GM23338 (cell line): ENCODE measurements around the gene APPL2. TPM values are rescaled to one million over a fixed set of nuclear protein-coding genes. Genes with fewer than 3 reads are reported as not detected.

Experiments
- ATAC-seq: fragments of 200-7000 bp; cut with Tn5 transposase; 3 replicates; pipeline ENCODE4 v1.9.1; 2020
- DNase-seq: peaks from one replicate; pipeline ENCODE4 v3.0.0-alpha.2; 2015; ENCODE audit warnings: low spot score
- H2AFZ ChIP-seq: fragments of 200-600 bp; sonication (generic); 2 replicates; pipeline ENCODE4 v1.8.0; 2016; ENCODE audit warnings: antibody characterized with exemption, mild to moderate bottlenecking, moderate library complexity
- H3F3A ChIP-seq: fragments of 200-600 bp; sonication (generic); replicated peaks from 2 replicates; pipeline ENCODE4 v1.8.0; 2017; ENCODE audit warnings: antibody characterized with exemption, mixed run types, low read depth
- H3K27ac ChIP-seq: fragments of 200-600 bp; sonication (generic); 2 replicates; pipeline ENCODE4 v1.6.1; 2016; ENCODE audit warnings: low read depth
- H3K27me3 ChIP-seq: fragments of 200-600 bp; sonication (generic); 2 replicates; pipeline ENCODE4 v1.8.0; 2016; ENCODE audit warnings: mild to moderate bottlenecking, mixed run types, moderate library complexity; ENCODE audit not compliant: insufficient read depth
- H3K36me3 ChIP-seq: fragments of 200-600 bp; sonication (generic); 2 replicates; pipeline ENCODE4 v1.8.0; 2016; ENCODE audit warnings: mild to moderate bottlenecking; ENCODE audit not compliant: insufficient read depth
- H3K4me1 ChIP-seq: fragments of 200-600 bp; sonication (generic); 2 replicates; pipeline ENCODE4 v1.8.0; 2016; ENCODE audit warnings: mild to moderate bottlenecking, moderate library complexity; ENCODE audit not compliant: insufficient read depth
- H3K4me2 ChIP-seq: fragments of 200-600 bp; sonication (generic); 2 replicates; pipeline ENCODE4 v1.7.1; 2017; ENCODE audit warnings: mixed run types
- H3K4me3 ChIP-seq: fragments of 200-600 bp; sonication (generic); 2 replicates; pipeline ENCODE4 v1.6.1; 2016; ENCODE audit warnings: mixed run types
- H3K79me2 ChIP-seq: fragments of 200-600 bp; sonication (generic); replicated peaks from 2 replicates; pipeline ENCODE4 v1.8.0; 2017; ENCODE audit warnings: mild to moderate bottlenecking; ENCODE audit not compliant: insufficient read depth
- H3K9me2 ChIP-seq: fragments of 200-600 bp; sonication (generic); 2 replicates; pipeline ENCODE4 v1.8.0; 2017; ENCODE audit not compliant: insufficient read depth
- H4K20me1 ChIP-seq: fragments of 200-600 bp; sonication (generic); replicated peaks from 2 replicates; pipeline ENCODE4 v1.8.0; 2017; ENCODE audit warnings: mild to moderate bottlenecking; ENCODE audit not compliant: insufficient read depth
- H3K27ac Mint-ChIP-seq: 2 replicates; pipeline ENCODE4 v1.8.0; 2020; ENCODE audit warnings: inconsistent platforms, mild to moderate bottlenecking, moderate library complexity, mixed read lengths
- H3K27me3 Mint-ChIP-seq: 3 replicates; pipeline ENCODE4 v1.8.0; 2022; ENCODE audit warnings: low read depth, mild to moderate bottlenecking, moderate library complexity, mixed read lengths, inconsistent platforms; ENCODE audit not compliant: insufficient read depth, poor library complexity
- H3K36me3 Mint-ChIP-seq: 3 replicates; pipeline ENCODE4 v1.8.0; 2021; ENCODE audit warnings: low read depth, mild to moderate bottlenecking, inconsistent platforms, moderate library complexity, mixed read lengths
- H3K4me1 Mint-ChIP-seq: 3 replicates; pipeline ENCODE4 v1.8.0; 2020; ENCODE audit warnings: mild to moderate bottlenecking, inconsistent platforms, mixed read lengths
- H3K4me3 Mint-ChIP-seq: 3 replicates; pipeline ENCODE4 v1.8.0; 2021; ENCODE audit warnings: moderate library complexity, mild to moderate bottlenecking, inconsistent platforms, mixed read lengths
- H3K9me3 Mint-ChIP-seq: 3 replicates; pipeline ENCODE4 v1.8.0; 2020; ENCODE audit warnings: moderate library complexity, mild to moderate bottlenecking, inconsistent platforms, mixed read lengths
- CREB1 ChIP-seq: fragments of 250-450 bp; sonication (Bioruptor Pico); IDR thresholded peaks from 2 replicates; pipeline ENCODE4 v1.5.0; 2020; ENCODE audit warnings: low read depth, mild to moderate bottlenecking, moderate library complexity
- EZH2 ChIP-seq: fragments of 200-600 bp; sonication (generic); IDR thresholded peaks from one replicate; pipeline ENCODE4 v1.8.0; 2017; ENCODE audit warnings: antibody characterized with exemption, mild to moderate bottlenecking, low read depth; ENCODE audit not compliant: unreplicated experiment
- EZH2phosphoT487 ChIP-seq: fragments of 200-600 bp; sonication (generic); IDR thresholded peaks from one replicate; pipeline ENCODE4 v1.8.1; 2018; ENCODE audit warnings: antibody characterized with exemption; ENCODE audit not compliant: unreplicated experiment
- JUNB ChIP-seq: IDR thresholded peaks from one replicate; pipeline ENCODE4 v1.6.1; 2016; ENCODE audit warnings: antibody characterized with exemption; ENCODE audit not compliant: unreplicated experiment
- NANOG ChIP-seq: IDR thresholded peaks from 2 replicates; pipeline ENCODE4 v1.6.1; 2016; ENCODE audit warnings: antibody characterized with exemption, borderline replicate concordance
- ZNF114 ChIP-seq: fragments of 250-450 bp; sonication (Bioruptor Pico); IDR thresholded peaks from 2 replicates; pipeline ENCODE4 v1.5.0; 2020; ENCODE audit warnings: mild to moderate bottlenecking, moderate library complexity
- ZNF331 ChIP-seq: fragments of 250-450 bp; sonication (Bioruptor Pico); IDR thresholded peaks from 2 replicates; pipeline ENCODE4 v1.5.0; 2020; ENCODE audit warnings: low read depth, mild to moderate bottlenecking, moderate library complexity
- polyA plus RNA-seq: library from polyadenylated mRNA; unstranded; fragments of >200 nt; fragmentation: Nextera tagmentation; extraction: Ambion mirVana; gene quantifications from 2 replicates; pipeline ENCODE4 v1.2.1, GENCODE V29; 2016
- total RNA-seq: library from RNA; depleted of rRNA; stranded (reverse); fragments of >200 nt; shearing (Covaris generic); gene quantifications from 2 replicates; pipeline ENCODE4 v1.2.3, GENCODE V29; 2014
- TF ChIP-seq, protein P1 (sequence below): IDR thresholded peaks from 2 replicates; pipeline ENCODE4 v1.6.1; 2016; ENCODE audit warnings: antibody characterized with exemption
- TF ChIP-seq, protein P2 (sequence below), 2 experiments: fragments of 200-600 bp in 1 of 2; sonication (generic) in 1 of 2; conservative IDR thresholded peaks; 2 replicates each; pipeline versions ENCODE4 v1.5.1 to v1.6.1; 2016 to 2017; ENCODE audit warnings: antibody characterized with exemption in 2 of 2, low read depth in 2 of 2, mild to moderate bottlenecking in 2 of 2, moderate library complexity in 1 of 2
- TF ChIP-seq, protein P3 (sequence below): fragments of 250-450 bp; sonication (Bioruptor Pico); IDR thresholded peaks from 2 replicates; pipeline ENCODE4 v1.5.0; 2020; ENCODE audit warnings: mild to moderate bottlenecking, moderate library complexity

Gene APPL2
- total and polyA plus RNA-seq, 2 experiments from 2014 or later, result 9.3 to 17.4 TPM

DNA sequence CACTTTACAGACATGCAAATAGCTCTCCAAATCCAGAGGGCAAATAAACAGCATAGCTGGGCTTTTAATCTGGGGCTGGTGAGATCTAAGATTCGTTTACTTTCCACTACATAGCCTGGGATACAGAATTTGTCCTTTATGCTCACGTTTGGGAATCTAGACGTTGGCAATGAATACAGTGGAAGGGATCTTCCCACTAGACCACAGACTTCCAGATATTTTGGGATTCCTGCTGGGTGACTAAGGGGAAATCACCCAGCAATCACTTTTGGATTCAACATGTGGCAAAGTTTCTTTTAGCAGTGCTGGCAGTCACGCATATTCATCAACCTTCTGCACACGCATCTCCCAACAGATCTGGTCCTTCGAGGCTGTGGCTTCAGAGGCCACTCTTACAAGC lies 23.5 kb downstream of the APPL2 start:
- ATAC-seq, result no peak
- Histone ChIP-seq H3K79me2 (no peaks in the 10 kb centered on the region), H3K9me2 (no peaks in the 10 kb centered on the region; the same call in 1 of the 2 replicates), H2AFZ (no peak overlapping the region), H3K27ac (0 out of 2 replicates have a peak overlapping the region, but pooled peaks have one; percentile 19), H3K4me3 (no peak overlapping the region), H4K20me1 (no peaks in the 10 kb centered on the region; the same call in 1 of the 2 replicates), H3K36me3 (peaks cover 4% of the 10 kb centered on the region), H3K4me1 (no peaks in the 10 kb centered on the region), H3K4me2 (no peak overlapping the region), H3F3A (no peaks in the 10 kb centered on the region), H3K27me3 (no peaks in the 10 kb centered on the region)
- Mint-ChIP-seq H3K9me3 (no peaks in the 10 kb centered on the region), H3K27me3 (no peaks in the 10 kb centered on the region), H3K36me3 (peaks cover 11% of the 10 kb centered on the region), H3K4me3 (no peak overlapping the region), H3K4me1 (peaks cover 10% of the 10 kb centered on the region; the same call in 2 of the 3 replicates), H3K27ac (no peak overlapping the region)
- TF ChIP-seq NANOG, result no peak
- TF ChIP-seq, protein P1, sequence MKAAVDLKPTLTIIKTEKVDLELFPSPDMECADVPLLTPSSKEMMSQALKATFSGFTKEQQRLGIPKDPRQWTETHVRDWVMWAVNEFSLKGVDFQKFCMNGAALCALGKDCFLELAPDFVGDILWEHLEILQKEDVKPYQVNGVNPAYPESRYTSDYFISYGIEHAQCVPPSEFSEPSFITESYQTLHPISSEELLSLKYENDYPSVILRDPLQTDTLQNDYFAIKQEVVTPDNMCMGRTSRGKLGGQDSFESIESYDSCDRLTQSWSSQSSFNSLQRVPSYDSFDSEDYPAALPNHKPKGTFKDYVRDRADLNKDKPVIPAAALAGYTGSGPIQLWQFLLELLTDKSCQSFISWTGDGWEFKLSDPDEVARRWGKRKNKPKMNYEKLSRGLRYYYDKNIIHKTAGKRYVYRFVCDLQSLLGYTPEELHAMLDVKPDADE, result no peak
- TF ChIP-seq ZNF331, result no peak
- no peak for TF ChIP-seq CREB1
- no peak for TF ChIP-seq JUNB
- no peak for TF ChIP-seq EZH2
- TF ChIP-seq, protein P2, sequence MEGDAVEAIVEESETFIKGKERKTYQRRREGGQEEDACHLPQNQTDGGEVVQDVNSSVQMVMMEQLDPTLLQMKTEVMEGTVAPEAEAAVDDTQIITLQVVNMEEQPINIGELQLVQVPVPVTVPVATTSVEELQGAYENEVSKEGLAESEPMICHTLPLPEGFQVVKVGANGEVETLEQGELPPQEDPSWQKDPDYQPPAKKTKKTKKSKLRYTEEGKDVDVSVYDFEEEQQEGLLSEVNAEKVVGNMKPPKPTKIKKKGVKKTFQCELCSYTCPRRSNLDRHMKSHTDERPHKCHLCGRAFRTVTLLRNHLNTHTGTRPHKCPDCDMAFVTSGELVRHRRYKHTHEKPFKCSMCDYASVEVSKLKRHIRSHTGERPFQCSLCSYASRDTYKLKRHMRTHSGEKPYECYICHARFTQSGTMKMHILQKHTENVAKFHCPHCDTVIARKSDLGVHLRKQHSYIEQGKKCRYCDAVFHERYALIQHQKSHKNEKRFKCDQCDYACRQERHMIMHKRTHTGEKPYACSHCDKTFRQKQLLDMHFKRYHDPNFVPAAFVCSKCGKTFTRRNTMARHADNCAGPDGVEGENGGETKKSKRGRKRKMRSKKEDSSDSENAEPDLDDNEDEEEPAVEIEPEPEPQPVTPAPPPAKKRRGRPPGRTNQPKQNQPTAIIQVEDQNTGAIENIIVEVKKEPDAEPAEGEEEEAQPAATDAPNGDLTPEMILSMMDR (conservative IDR thresholded peaks at IDR 0.05; ENCODE audit: low read depth in 2 of 2), result no peak
- TF ChIP-seq EZH2phosphoT487, result no peak
- no peak for DNase-seq

DNA sequence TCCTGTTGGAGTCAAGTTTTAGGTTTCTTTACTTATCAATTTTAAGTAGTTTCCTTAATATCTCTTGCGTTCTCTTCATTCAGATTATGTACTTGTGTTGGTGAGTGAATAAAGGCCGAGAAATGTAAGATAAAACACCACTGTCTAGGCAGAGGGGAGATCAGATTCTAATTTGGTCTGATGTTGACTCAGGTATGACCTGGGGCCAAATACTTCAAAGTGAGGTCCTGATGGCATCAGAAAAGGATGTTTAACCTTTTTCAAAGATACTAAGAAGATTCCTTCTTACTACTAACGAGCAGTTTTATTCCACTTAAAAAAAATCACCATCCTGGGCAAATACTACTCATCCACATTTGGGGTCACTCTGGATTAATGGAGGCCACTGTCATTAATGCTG lies 26.9 kb downstream of the APPL2 start:
- Mint-ChIP-seq H3K4me1 (peaks cover 4% of the 10 kb centered on the region; the same call in 1 of the 3 replicates), H3K4me3 (no peak overlapping the region), H3K36me3 (peaks cover 21% of the 10 kb centered on the region), H3K27ac (no peak overlapping the region), H3K9me3 (no peaks in the 10 kb centered on the region; the same call in 2 of the 3 replicates), H3K27me3 (no peaks in the 10 kb centered on the region)
- H2AFZ ChIP-seq, result no peak overlapping the region
- no peaks in the 10 kb centered on the region for H3K9me2 ChIP-seq
- H3K36me3 ChIP-seq, result peaks cover 8% of the 10 kb centered on the region
- H3K4me1 ChIP-seq, result no peaks in the 10 kb centered on the region
- no peak overlapping the region for H3K4me3 ChIP-seq
- H4K20me1 ChIP-seq, result no peaks in the 10 kb centered on the region; the same call in none of the 2 replicates
- H3K4me2 ChIP-seq, result no peak overlapping the region
- DNase-seq (no peak), ATAC-seq (no peak)
- H3F3A ChIP-seq, result no peaks in the 10 kb centered on the region
- no peaks in the 10 kb centered on the region for H3K79me2 ChIP-seq
- no peaks in the 10 kb centered on the region for H3K27me3 ChIP-seq
- H3K27ac ChIP-seq, result no peak overlapping the region
- TF ChIP-seq JUNB (no peak), ZNF114 (CRISPR knock-in tag) (no peak)
- TF ChIP-seq, protein P2 (conservative IDR thresholded peaks at IDR 0.05; ENCODE audit: low read depth in 2 of 2), result no peak
- TF ChIP-seq, protein P3, sequence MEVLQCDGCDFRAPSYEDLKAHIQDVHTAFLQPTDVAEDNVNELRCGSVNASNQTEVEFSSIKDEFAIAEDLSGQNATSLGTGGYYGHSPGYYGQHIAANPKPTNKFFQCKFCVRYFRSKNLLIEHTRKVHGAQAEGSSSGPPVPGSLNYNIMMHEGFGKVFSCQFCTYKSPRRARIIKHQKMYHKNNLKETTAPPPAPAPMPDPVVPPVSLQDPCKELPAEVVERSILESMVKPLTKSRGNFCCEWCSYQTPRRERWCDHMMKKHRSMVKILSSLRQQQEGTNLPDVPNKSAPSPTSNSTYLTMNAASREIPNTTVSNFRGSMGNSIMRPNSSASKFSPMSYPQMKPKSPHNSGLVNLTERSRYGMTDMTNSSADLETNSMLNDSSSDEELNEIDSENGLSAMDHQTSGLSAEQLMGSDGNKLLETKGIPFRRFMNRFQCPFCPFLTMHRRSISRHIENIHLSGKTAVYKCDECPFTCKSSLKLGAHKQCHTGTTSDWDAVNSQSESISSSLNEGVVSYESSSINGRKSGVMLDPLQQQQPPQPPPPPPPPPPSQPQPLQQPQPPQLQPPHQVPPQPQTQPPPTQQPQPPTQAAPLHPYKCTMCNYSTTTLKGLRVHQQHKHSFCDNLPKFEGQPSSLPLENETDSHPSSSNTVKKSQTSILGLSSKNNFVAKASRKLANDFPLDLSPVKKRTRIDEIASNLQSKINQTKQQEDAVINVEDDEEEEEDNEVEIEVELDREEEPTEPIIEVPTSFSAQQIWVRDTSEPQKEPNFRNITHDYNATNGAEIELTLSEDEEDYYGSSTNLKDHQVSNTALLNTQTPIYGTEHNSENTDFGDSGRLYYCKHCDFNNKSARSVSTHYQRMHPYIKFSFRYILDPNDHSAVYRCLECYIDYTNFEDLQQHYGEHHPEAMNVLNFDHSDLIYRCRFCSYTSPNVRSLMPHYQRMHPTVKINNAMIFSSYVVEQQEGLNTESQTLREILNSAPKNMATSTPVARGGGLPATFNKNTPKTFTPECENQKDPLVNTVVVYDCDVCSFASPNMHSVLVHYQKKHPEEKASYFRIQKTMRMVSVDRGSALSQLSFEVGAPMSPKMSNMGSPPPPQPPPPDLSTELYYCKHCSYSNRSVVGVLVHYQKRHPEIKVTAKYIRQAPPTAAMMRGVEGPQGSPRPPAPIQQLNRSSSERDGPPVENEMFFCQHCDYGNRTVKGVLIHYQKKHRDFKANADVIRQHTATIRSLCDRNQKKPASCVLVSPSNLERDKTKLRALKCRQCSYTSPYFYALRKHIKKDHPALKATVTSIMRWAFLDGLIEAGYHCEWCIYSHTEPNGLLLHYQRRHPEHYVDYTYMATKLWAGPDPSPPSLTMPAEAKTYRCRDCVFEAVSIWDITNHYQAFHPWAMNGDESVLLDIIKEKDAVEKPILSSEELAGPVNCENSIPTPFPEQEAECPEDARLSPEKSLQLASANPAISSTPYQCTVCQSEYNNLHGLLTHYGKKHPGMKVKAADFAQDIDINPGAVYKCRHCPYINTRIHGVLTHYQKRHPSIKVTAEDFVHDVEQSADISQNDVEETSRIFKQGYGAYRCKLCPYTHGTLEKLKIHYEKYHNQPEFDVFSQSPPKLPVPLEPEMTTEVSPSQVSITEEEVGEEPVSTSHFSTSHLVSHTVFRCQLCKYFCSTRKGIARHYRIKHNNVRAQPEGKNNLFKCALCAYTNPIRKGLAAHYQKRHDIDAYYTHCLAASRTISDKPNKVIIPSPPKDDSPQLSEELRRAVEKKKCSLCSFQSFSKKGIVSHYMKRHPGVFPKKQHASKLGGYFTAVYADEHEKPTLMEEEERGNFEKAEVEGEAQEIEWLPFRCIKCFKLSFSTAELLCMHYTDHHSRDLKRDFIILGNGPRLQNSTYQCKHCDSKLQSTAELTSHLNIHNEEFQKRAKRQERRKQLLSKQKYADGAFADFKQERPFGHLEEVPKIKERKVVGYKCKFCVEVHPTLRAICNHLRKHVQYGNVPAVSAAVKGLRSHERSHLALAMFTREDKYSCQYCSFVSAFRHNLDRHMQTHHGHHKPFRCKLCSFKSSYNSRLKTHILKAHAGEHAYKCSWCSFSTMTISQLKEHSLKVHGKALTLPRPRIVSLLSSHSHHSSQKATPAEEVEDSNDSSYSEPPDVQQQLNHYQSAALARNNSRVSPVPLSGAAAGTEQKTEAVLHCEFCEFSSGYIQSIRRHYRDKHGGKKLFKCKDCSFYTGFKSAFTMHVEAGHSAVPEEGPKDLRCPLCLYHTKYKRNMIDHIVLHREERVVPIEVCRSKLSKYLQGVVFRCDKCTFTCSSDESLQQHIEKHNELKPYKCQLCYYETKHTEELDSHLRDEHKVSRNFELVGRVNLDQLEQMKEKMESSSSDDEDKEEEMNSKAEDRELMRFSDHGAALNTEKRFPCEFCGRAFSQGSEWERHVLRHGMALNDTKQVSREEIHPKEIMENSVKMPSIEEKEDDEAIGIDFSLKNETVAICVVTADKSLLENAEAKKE (CRISPR knock-in tag), result no peak
